Hepatocyte (in vitro differentiated cells): Measurements from ENCODE around the gene ZFHX2.

Experiments used
- EZH2 ChIP-seq: fragments of 200-600 bp; sonication (generic); IDR thresholded peaks from 2 replicates; pipeline ENCODE4 v1.6.1; 2016; ENCODE audit warnings: antibody characterized with exemption, mild to moderate bottlenecking, borderline replicate concordance
- EZH2phosphoT487 ChIP-seq: fragments of 200-600 bp; sonication (generic); IDR thresholded peaks from one replicate; pipeline ENCODE4 v1.6.1; 2018; ENCODE audit warnings: antibody characterized with exemption, mild to moderate bottlenecking, low read depth, moderate library complexity; ENCODE audit not compliant: unreplicated experiment, severe bottlenecking
- TF ChIP-seq, protein P1 (sequence below): fragments of 200-600 bp; sonication (generic); IDR thresholded peaks from 2 replicates; pipeline ENCODE4 v1.5.1; 2016; ENCODE audit warnings: antibody characterized with exemption, mild to moderate bottlenecking; ENCODE audit not compliant: poor library complexity

DNA sequence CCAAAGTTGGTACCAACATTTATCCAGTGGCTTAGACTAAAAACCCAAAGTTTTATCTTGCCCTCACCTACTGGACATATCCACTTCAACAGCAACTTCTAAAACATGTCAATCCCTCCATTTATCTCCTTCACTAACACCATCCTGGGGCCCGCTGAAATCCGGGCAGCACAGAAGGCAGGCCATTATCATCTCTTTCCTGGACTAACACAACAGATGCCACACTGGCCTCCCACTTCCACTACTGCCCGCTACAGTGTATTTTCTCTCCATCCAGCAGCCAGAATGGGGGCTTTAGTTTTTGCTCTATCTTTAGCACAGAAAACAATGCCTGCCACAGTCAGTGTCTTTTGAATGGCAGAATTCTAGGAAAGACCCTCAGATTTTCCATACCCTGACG is 15.6 kb downstream of the ZFHX2 start:
- TF ChIP-seq, protein P1, sequence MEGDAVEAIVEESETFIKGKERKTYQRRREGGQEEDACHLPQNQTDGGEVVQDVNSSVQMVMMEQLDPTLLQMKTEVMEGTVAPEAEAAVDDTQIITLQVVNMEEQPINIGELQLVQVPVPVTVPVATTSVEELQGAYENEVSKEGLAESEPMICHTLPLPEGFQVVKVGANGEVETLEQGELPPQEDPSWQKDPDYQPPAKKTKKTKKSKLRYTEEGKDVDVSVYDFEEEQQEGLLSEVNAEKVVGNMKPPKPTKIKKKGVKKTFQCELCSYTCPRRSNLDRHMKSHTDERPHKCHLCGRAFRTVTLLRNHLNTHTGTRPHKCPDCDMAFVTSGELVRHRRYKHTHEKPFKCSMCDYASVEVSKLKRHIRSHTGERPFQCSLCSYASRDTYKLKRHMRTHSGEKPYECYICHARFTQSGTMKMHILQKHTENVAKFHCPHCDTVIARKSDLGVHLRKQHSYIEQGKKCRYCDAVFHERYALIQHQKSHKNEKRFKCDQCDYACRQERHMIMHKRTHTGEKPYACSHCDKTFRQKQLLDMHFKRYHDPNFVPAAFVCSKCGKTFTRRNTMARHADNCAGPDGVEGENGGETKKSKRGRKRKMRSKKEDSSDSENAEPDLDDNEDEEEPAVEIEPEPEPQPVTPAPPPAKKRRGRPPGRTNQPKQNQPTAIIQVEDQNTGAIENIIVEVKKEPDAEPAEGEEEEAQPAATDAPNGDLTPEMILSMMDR = no peak
- TF ChIP-seq EZH2 (no peak), EZH2phosphoT487 (no peak)
